WTC11 (cell line): ENCODE results near the gene CACNA1H. TPM values are rescaled to one million over a fixed set of nuclear protein-coding genes. Genes with fewer than 3 reads are reported as not detected.

Experiments
- ATAC-seq: fragments of 200-7000 bp; cut with Tn5 transposase; 2 replicates; pipeline ENCODE4 v1.10.0; 2021; ENCODE audit warnings: mild to moderate bottlenecking, moderate library complexity
- CTCF ChIA-PET: fragments of 300-600 bp; sonication (Branson Sonifier 250); formaldehyde crosslinking; loops from one replicate; lab custom pipeline; 2021; ENCODE audit warnings: antibody characterized with exemption; lab: Charles Lee
- POLR2A ChIA-PET: fragments of 350-600 bp; sonication (Branson Sonifier 250); formaldehyde crosslinking; loops from one replicate; lab custom pipeline; 2021; ENCODE audit warnings: antibody characterized with exemption; lab: Charles Lee
- DNase-seq: peaks from one replicate; pipeline ENCODE4 v3.0.0; 2021; ENCODE audit warnings: low spot score
- H3K27ac Mint-ChIP-seq: 2 replicates; pipeline ENCODE4 v1.8.0; 2021; ENCODE audit warnings: mixed read lengths
- H3K27me3 Mint-ChIP-seq: 2 replicates; pipeline ENCODE4 v1.8.0; 2021; ENCODE audit warnings: low read depth, mild to moderate bottlenecking, moderate library complexity, mixed read lengths
- H3K36me3 Mint-ChIP-seq: 2 replicates; pipeline ENCODE4 v1.8.0; 2021; ENCODE audit warnings: mixed read lengths
- H3K4me1 Mint-ChIP-seq: 2 replicates; pipeline ENCODE4 v1.8.0; 2022; ENCODE audit warnings: mixed read lengths
- H3K4me3 Mint-ChIP-seq: 2 replicates; pipeline ENCODE4 v1.8.0; 2021; ENCODE audit warnings: mild to moderate bottlenecking, moderate library complexity, mixed read lengths
- H3K9me3 Mint-ChIP-seq: 2 replicates; pipeline ENCODE4 v1.8.0; 2021; ENCODE audit warnings: mixed read lengths
- CBFB ChIP-seq: sonication (generic); formaldehyde crosslinking; IDR thresholded peaks from 2 replicates; pipeline ENCODE4 v1.8.1; 2022; ENCODE audit warnings: mild to moderate bottlenecking, low read depth, missing genetic modification reagents
- CREB1 ChIP-seq: sonication (generic); formaldehyde crosslinking; IDR thresholded peaks from 2 replicates; pipeline ENCODE4 v1.8.0; 2023; ENCODE audit warnings: mild to moderate bottlenecking, missing genetic modification reagents
- ETV6 ChIP-seq: sonication (generic); formaldehyde crosslinking; IDR thresholded peaks from 2 replicates; pipeline ENCODE4 v1.8.1; 2022; ENCODE audit warnings: mild to moderate bottlenecking, missing genetic modification reagents
- MYBL2 ChIP-seq: sonication (generic); formaldehyde crosslinking; IDR thresholded peaks from 2 replicates; pipeline ENCODE4 v1.8.1; 2023; ENCODE audit warnings: mild to moderate bottlenecking, moderate library complexity, missing genetic modification reagents
- SMAD3 ChIP-seq: sonication (generic); formaldehyde crosslinking; IDR thresholded peaks from 2 replicates; pipeline ENCODE4 v1.8.0; 2022; ENCODE audit warnings: missing genetic modification reagents, mild to moderate bottlenecking, borderline replicate concordance
- TP53 ChIP-seq: sonication (generic); formaldehyde crosslinking; IDR thresholded peaks from 2 replicates; pipeline ENCODE4 v1.8.1; 2023; ENCODE audit warnings: mild to moderate bottlenecking, missing genetic modification reagents
- ZNF263 ChIP-seq: sonication (generic); formaldehyde crosslinking; IDR thresholded peaks from 2 replicates; pipeline ENCODE4 v1.8.1; 2022; ENCODE audit warnings: low read depth, mild to moderate bottlenecking, moderate library complexity, missing genetic modification reagents
- ZNF317 ChIP-seq: sonication (generic); formaldehyde crosslinking; IDR thresholded peaks from 2 replicates; pipeline ENCODE4 v1.8.1; 2023; ENCODE audit warnings: low read depth, mild to moderate bottlenecking, moderate library complexity, missing genetic modification reagents, borderline replicate concordance
- ZNF423 ChIP-seq: fragments of 250-450 bp; sonication (Bioruptor Pico); IDR thresholded peaks from 2 replicates; pipeline ENCODE4 v2.1.2; 2022; ENCODE audit warnings: mild to moderate bottlenecking, moderate library complexity
- total RNA-seq: library from RNA; stranded (reverse); gene quantifications from 3 replicates; pipeline ENCODE4 v1.2.3, GENCODE V29; 2021
- TF ChIP-seq, protein P1 (sequence below): fragments of 250-450 bp; sonication (Bioruptor Pico); IDR thresholded peaks from 2 replicates; pipeline ENCODE4 v2.1.2; 2022; ENCODE audit warnings: mild to moderate bottlenecking, moderate library complexity
- TF ChIP-seq, protein P2 (sequence below): sonication (generic); formaldehyde crosslinking; IDR thresholded peaks from 2 replicates; pipeline ENCODE4 v1.8.1; 2023; ENCODE audit warnings: mild to moderate bottlenecking, missing genetic modification reagents
- TF ChIP-seq, protein P3 (sequence below): sonication (generic); formaldehyde crosslinking; IDR thresholded peaks from 2 replicates; pipeline ENCODE4 v1.8.1; 2022; ENCODE audit warnings: mild to moderate bottlenecking, missing genetic modification reagents, moderate library complexity, borderline replicate concordance
- TF ChIP-seq, protein P4 (sequence below): sonication (generic); formaldehyde crosslinking; IDR thresholded peaks from 2 replicates; pipeline ENCODE4 v1.8.0; 2023; ENCODE audit warnings: mild to moderate bottlenecking, missing genetic modification reagents
- TF ChIP-seq, protein P5 (sequence below): sonication (generic); formaldehyde crosslinking; IDR thresholded peaks from 2 replicates; pipeline ENCODE4 v1.8.1; 2023; ENCODE audit warnings: mild to moderate bottlenecking, missing genetic modification reagents, moderate library complexity
- TF ChIP-seq, protein P6 (sequence below): sonication (generic); formaldehyde crosslinking; IDR thresholded peaks from 2 replicates; pipeline ENCODE4 v1.8.1; 2023; ENCODE audit warnings: mild to moderate bottlenecking, moderate library complexity, missing genetic modification reagents
- TF ChIP-seq, protein P7 (sequence below): fragments of 250-450 bp; sonication (Bioruptor Pico); IDR thresholded peaks from 2 replicates; pipeline ENCODE4 v1.9.0; 2021; ENCODE audit warnings: mild to moderate bottlenecking

The CACNA1H gene
- total RNA-seq, 1 experiment from 2014 or later: 38.0 TPM

DNA sequence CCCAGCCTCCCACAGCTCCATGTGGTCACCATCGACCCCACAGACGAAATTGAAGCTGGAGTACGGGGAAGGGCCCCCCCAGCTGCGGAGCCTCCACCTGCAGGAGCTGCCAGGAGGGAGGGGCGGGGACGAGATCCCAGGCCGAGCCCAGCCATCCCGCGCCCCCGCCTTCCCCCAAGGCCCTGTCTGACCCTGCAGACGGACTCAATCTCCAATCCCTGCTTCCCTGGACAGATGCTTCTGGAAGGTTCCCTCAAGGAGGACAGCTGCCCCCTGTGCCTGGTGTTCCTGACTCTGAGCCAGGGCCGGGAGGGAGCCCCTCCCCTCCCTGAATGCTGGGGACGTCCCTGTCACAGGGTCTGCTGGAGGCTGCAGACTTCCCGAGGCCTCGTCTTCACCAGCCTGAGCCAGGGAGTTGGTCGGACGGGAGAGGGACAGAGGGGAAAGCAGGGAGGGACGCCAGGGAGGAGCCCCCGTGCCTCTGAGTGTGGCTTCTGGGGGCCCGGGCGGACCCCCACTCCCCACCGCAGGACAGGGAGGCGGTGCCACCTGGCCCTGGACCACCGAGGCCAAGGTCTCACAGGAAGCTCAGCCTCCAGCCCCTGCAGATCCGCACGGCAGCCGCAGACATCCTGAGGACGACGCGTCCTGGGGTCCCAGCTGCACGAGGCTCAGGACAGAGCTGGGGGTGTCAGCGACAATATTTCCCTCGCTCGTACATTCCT is 35.6 kb upstream of the CACNA1H start:
- ChIA-PET CTCF (interaction anchor here (0.5 to 1.5 kb wide), 3 partner anchors 11 to 18 kb away, joined by 3 to 5 read pairs (median 4); no protein-coding TSS in a partner anchor), POLR2A (no interaction called here)
- ATAC-seq (no peak), DNase-seq (no peak)
- H3K36me3 Mint-ChIP-seq: no peaks in the 10 kb centered on the region
- no peak for TF ChIP-seq MYBL2 (CRISPR knock-in tag)
- no peak for TF ChIP-seq SMAD3 (CRISPR knock-in tag)
- no peak for TF ChIP-seq ZNF423 (CRISPR knock-in tag)
- TF ChIP-seq, protein P1, sequence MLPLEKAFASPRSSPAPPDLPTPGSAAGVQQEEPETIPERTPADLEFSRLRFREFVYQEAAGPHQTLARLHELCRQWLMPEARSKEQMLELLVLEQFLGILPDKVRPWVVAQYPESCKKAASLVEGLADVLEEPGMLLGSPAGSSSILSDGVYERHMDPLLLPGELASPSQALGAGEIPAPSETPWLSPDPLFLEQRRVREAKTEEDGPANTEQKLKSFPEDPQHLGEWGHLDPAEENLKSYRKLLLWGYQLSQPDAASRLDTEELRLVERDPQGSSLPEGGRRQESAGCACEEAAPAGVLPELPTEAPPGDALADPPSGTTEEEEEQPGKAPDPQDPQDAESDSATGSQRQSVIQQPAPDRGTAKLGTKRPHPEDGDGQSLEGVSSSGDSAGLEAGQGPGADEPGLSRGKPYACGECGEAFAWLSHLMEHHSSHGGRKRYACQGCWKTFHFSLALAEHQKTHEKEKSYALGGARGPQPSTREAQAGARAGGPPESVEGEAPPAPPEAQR (CRISPR knock-in tag): no peak
- TF ChIP-seq, protein P2, sequence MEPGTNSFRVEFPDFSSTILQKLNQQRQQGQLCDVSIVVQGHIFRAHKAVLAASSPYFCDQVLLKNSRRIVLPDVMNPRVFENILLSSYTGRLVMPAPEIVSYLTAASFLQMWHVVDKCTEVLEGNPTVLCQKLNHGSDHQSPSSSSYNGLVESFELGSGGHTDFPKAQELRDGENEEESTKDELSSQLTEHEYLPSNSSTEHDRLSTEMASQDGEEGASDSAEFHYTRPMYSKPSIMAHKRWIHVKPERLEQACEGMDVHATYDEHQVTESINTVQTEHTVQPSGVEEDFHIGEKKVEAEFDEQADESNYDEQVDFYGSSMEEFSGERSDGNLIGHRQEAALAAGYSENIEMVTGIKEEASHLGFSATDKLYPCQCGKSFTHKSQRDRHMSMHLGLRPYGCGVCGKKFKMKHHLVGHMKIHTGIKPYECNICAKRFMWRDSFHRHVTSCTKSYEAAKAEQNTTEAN (CRISPR knock-in tag): no peak
- no peak for TF ChIP-seq ZNF263
- TF ChIP-seq TP53: no peak
- TF ChIP-seq, protein P3, sequence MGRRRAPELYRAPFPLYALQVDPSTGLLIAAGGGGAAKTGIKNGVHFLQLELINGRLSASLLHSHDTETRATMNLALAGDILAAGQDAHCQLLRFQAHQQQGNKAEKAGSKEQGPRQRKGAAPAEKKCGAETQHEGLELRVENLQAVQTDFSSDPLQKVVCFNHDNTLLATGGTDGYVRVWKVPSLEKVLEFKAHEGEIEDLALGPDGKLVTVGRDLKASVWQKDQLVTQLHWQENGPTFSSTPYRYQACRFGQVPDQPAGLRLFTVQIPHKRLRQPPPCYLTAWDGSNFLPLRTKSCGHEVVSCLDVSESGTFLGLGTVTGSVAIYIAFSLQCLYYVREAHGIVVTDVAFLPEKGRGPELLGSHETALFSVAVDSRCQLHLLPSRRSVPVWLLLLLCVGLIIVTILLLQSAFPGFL: no peak
- no peak for TF ChIP-seq CBFB
- TF ChIP-seq CREB1: no peak
- H3K27ac Mint-ChIP-seq: no peak overlapping the region
- peaks cover 5% of the 10 kb centered on the region; the same call in 1 of the 2 replicates for H3K27me3 Mint-ChIP-seq
- H3K9me3 Mint-ChIP-seq: no peaks in the 10 kb centered on the region
- H3K4me3 Mint-ChIP-seq: no peak overlapping the region
- H3K4me1 Mint-ChIP-seq: no peaks in the 10 kb centered on the region

DNA sequence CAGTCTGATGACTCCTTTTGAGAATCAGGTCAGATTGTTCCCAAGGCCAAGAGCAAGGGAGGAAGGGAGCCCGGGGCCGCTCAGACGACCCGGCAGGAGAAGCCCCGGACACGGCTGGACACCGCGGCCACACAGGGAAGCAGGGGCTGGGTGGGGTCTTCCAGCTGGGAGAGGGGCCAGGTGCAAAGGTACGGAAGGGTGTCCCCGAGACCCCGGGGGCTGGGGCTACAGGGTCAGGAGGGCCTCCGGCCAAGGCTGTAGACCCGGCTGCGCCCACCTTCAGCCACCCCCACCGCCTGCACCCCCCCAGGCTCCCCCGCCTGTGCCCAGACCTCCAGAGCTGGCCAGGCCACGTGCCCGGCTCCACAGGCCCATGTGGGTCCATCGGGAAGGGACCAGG is 35.0 kb upstream of the CACNA1H start:
- DNase-seq: no peak
- ChIA-PET POLR2A (no interaction called here), CTCF (interaction anchor here (0.9 to 1.5 kb wide), 2 partner anchors 12 to 15 kb away, joined by 3 to 5 read pairs; no protein-coding TSS in a partner anchor)
- no peak for TF ChIP-seq TP53
- TF ChIP-seq ZNF317 (CRISPR knock-in tag): no peak
- TF ChIP-seq, protein P4, sequence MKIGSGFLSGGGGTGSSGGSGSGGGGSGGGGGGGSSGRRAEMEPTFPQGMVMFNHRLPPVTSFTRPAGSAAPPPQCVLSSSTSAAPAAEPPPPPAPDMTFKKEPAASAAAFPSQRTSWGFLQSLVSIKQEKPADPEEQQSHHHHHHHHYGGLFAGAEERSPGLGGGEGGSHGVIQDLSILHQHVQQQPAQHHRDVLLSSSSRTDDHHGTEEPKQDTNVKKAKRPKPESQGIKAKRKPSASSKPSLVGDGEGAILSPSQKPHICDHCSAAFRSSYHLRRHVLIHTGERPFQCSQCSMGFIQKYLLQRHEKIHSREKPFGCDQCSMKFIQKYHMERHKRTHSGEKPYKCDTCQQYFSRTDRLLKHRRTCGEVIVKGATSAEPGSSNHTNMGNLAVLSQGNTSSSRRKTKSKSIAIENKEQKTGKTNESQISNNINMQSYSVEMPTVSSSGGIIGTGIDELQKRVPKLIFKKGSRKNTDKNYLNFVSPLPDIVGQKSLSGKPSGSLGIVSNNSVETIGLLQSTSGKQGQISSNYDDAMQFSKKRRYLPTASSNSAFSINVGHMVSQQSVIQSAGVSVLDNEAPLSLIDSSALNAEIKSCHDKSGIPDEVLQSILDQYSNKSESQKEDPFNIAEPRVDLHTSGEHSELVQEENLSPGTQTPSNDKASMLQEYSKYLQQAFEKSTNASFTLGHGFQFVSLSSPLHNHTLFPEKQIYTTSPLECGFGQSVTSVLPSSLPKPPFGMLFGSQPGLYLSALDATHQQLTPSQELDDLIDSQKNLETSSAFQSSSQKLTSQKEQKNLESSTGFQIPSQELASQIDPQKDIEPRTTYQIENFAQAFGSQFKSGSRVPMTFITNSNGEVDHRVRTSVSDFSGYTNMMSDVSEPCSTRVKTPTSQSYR (CRISPR knock-in tag): no peak
- TF ChIP-seq ETV6 (CRISPR knock-in tag): no peak
- TF ChIP-seq, protein P5, sequence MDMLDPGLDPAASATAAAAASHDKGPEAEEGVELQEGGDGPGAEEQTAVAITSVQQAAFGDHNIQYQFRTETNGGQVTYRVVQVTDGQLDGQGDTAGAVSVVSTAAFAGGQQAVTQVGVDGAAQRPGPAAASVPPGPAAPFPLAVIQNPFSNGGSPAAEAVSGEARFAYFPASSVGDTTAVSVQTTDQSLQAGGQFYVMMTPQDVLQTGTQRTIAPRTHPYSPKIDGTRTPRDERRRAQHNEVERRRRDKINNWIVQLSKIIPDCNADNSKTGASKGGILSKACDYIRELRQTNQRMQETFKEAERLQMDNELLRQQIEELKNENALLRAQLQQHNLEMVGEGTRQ (CRISPR knock-in tag): no peak
- Mint-ChIP-seq H3K27me3 (peaks cover 5% of the 10 kb centered on the region; the same call in 1 of the 2 replicates), H3K4me1 (no peaks in the 10 kb centered on the region), H3K4me3 (no peak overlapping the region), H3K36me3 (no peaks in the 10 kb centered on the region), H3K27ac (no peak overlapping the region), H3K9me3 (no peaks in the 10 kb centered on the region)
- ATAC-seq: no peak

DNA sequence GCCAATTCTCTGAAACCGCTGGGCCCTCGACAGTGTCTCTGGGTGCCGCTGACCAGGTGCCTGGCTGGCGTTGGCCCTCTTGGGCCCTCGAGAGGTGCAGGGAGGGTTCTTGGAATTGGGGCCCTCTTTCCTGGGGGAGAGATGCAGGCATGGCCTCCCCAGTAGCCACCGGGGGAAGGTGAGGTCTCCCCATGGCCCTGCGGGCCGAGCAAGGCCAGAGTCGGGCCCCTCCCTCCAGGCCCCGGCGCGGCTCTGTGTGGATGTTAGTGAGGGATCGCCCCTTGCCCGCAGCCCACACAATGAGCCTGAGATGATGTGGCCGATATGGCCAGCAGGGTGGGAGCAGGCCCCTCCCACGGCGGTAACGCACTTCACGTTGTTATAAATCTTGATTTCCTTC is 33.8 kb upstream of the CACNA1H start:
- ChIA-PET CTCF (interaction anchor here (1.4 kb wide), 1 partner anchor 62 kb away, joined by 7 read pairs; no protein-coding TSS in a partner anchor), POLR2A (no interaction called here)
- H3K27me3 Mint-ChIP-seq: no peaks in the 10 kb centered on the region
- no peak overlapping the region for H3K27ac Mint-ChIP-seq
- ATAC-seq (no peak), DNase-seq (no peak)
- no peaks in the 10 kb centered on the region for H3K36me3 Mint-ChIP-seq
- H3K9me3 Mint-ChIP-seq: no peaks in the 10 kb centered on the region
- TF ChIP-seq, protein P6, sequence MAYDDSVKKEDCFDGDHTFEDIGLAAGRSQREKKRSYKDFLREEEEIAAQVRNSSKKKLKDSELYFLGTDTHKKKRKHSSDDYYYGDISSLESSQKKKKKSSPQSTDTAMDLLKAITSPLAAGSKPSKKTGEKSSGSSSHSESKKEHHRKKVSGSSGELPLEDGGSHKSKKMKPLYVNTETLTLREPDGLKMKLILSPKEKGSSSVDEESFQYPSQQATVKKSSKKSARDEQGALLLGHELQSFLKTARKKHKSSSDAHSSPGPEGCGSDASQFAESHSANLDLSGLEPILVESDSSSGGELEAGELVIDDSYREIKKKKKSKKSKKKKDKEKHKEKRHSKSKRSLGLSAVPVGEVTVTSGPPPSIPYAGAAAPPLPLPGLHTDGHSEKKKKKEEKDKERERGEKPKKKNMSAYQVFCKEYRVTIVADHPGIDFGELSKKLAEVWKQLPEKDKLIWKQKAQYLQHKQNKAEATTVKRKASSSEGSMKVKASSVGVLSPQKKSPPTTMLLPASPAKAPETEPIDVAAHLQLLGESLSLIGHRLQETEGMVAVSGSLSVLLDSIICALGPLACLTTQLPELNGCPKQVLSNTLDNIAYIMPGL: no peak
- TF ChIP-seq, protein P7, sequence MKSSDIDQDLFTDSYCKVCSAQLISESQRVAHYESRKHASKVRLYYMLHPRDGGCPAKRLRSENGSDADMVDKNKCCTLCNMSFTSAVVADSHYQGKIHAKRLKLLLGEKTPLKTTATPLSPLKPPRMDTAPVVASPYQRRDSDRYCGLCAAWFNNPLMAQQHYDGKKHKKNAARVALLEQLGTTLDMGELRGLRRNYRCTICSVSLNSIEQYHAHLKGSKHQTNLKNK (CRISPR knock-in tag): no peak
- H3K4me1 Mint-ChIP-seq: no peaks in the 10 kb centered on the region
- H3K4me3 Mint-ChIP-seq: no peak overlapping the region
